Measurements from ENCODE around the gene TAS1R2.
"Not testable (repeated sequence)": the region's sequence is repeated elsewhere in the genome, so short reads cannot be mapped to it uniquely, and the experiment has no call there.

Gene TAS1R2

DNA sequence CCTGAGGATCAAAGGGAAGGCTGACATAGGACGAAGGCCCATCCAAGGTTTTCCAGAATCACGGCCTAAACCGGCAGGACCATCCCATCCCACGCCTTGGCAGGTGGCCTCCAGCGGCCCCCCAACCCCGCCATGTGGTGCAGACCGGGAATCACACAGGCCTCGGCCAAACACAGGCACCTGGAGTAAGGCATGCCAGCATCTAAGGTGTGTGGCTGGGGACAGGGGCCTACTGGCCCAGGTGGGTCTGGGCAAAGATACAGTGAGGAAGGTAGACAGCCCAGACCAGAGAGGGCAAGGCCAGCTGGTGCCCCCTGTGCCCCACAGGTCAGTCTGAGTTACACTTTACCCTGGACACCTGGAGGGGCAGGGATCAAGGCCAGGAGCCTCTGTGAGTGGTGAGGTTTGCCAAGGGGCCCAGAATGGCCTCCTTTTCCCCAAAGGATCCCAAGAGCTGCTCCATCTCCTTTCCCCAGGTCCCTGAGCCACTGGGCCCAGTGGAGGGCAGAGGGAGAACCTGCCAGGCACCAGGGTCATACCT, 12.7 kb upstream of the TAS1R2 start:
- Histone ChIP-seq H3K9me3 (ENCODE audit: control insufficient read depth, low read length) (no peaks in the 10 kb centered on the region), H3K4me1 (ENCODE audit: control insufficient read depth, insufficient read depth, low read length) (peaks cover 5% of the 10 kb centered on the region), H3K9ac (ENCODE audit: low read length) (no peak overlapping the region), H3K36me3 (ENCODE audit: control insufficient read depth, insufficient read depth, low read length) (no peaks in the 10 kb centered on the region), H3K27me3 (ENCODE audit: control insufficient read depth, insufficient read depth, low read length) (peaks cover 4% of the 10 kb centered on the region), H3K4me3 (ENCODE audit: low read length) (no peak overlapping the region)

DNA sequence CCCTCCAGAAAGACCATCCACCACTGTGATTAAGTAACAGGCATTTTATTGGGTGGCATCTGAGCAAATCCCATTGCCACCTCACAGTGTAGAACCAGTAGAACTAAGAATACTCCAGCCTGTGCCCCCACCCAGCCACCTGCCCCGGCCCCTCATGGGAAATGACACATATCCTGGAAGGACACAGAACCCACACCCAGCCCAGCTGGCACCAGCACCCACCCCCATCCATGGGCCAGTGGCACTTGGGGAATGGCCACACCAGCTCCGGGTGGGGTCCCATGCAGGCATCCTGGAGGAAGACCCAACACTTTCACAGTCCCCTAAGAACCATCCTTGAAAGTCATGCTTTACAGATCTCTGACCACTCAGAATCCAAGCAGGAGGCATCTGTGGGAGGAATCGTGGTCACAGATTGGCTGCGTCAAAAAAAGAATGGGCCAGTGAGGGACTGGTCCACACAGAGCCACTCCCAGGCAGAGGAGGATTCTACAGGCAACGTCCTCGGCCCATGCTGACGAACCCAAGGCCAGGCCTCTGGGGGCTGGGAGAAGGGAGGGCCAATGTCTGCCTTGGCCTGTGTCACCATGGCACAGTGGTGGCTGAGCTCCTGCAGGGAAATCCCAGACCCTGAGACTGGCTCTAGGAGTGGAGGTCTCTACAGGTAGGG, 12.1 kb upstream of the TAS1R2 start:
- Histone ChIP-seq H3K4me3 (ENCODE audit: low read length) (no peak overlapping the region), H3K4me1 (ENCODE audit: control insufficient read depth, insufficient read depth, low read length) (peaks cover 5% of the 10 kb centered on the region), H3K27me3 (ENCODE audit: control insufficient read depth, insufficient read depth, low read length) (peaks cover 4% of the 10 kb centered on the region), H3K9me3 (ENCODE audit: control insufficient read depth, low read length) (no peaks in the 10 kb centered on the region), H3K9ac (ENCODE audit: low read length) (no peak overlapping the region), H3K36me3 (ENCODE audit: control insufficient read depth, insufficient read depth, low read length) (no peaks in the 10 kb centered on the region)

DNA sequence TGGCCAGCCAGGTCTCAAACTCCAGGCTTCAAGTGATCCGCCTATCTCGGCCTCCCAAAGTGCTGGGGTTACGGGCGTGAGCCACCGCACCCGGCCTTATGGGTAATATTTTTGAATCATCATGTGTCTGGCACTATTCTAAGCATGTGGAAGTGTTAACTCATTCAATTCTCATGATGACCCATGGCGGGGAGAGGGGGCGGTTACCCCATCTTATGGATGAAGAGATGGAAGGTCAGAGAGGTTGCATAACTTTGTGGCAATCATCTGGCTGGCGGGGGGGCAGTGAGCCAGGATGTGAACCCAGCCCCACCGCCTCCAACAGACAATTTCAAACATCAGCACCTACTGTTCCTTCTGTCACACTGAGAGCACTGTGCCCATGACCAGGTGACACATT, 11.5 kb upstream of the TAS1R2 start:
- H3K4me3 ChIP-seq (ENCODE audit: low read length): no peak overlapping the region
- H3K27me3 ChIP-seq (ENCODE audit: control insufficient read depth, insufficient read depth, low read length): peaks cover 4% of the 10 kb centered on the region
- peaks cover 5% of the 10 kb centered on the region for H3K4me1 ChIP-seq (ENCODE audit: control insufficient read depth, insufficient read depth, low read length)
- H3K9me3 ChIP-seq (ENCODE audit: control insufficient read depth, low read length): no peaks in the 10 kb centered on the region
- no peak overlapping the region for H3K9ac ChIP-seq (ENCODE audit: low read length)
- H3K36me3 ChIP-seq (ENCODE audit: control insufficient read depth, insufficient read depth, low read length): no peaks in the 10 kb centered on the region

DNA sequence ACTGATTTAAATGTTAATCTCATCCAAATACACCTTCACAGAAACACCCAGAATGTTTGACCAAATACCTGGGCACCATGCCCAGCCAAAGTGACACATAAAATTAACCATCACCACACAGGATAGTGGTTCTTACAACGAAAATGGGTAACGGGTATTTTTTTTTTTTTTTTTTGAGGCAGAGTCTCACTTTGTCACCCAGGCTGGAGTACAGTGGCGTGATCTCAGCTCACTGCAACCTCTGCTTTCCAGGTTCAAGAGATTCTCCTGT, 11.1 kb upstream of the TAS1R2 start:
- H3K4me1 ChIP-seq (ENCODE audit: control insufficient read depth, insufficient read depth, low read length); H3K27me3 ChIP-seq (ENCODE audit: control insufficient read depth, insufficient read depth, low read length); H3K9ac ChIP-seq (ENCODE audit: low read length); H3K4me3 ChIP-seq (ENCODE audit: low read length); H3K9me3 ChIP-seq (ENCODE audit: control insufficient read depth, low read length); H3K36me3 ChIP-seq (ENCODE audit: control insufficient read depth, insufficient read depth, low read length): not testable (repeated sequence)

DNA sequence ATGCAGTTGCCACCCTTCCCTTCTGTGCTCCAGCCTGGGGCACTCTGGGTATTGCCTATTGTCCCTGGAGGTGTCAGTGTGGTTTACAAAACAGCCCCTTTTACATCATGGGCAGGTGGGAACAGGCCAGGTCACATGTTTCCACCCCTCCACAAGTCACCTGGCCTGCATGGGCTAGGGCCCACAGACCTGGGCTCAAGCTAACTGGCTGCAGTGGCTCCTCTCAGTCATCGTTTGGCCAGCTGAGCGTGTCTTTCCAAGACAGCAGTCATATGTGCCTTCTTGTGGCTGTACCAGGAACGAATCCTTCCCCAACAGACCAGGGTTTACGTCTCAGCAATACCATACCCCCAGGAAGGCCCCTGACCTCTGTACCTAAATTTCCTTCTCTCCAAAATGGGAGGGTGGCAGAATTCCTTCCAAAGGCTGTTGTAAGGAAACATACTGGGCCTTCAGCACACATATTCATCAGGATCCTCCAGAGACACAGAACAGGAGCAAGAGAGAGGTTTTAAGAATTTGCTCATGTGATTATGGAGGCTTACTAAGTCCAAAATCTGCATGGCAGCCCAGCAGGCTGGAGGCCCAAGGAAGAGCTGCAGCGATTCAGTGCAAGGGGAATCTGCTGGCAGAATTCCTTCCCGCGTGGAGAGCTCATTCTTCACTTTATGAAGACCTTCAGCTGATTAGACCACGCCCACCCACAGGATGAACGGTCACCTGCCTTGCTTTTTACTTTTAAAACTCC, 10.6 kb upstream of the TAS1R2 start:
- H3K4me1 ChIP-seq (ENCODE audit: control insufficient read depth, insufficient read depth, low read length): peaks cover 1% of the 10 kb centered on the region
- H3K9ac ChIP-seq (ENCODE audit: low read length): no peak overlapping the region
- H3K4me3 ChIP-seq (ENCODE audit: low read length): no peak overlapping the region
- no peaks in the 10 kb centered on the region for H3K36me3 ChIP-seq (ENCODE audit: control insufficient read depth, insufficient read depth, low read length)
- H3K9me3 ChIP-seq (ENCODE audit: control insufficient read depth, low read length): no peaks in the 10 kb centered on the region
- peaks cover 4% of the 10 kb centered on the region for H3K27me3 ChIP-seq (ENCODE audit: control insufficient read depth, insufficient read depth, low read length)

DNA sequence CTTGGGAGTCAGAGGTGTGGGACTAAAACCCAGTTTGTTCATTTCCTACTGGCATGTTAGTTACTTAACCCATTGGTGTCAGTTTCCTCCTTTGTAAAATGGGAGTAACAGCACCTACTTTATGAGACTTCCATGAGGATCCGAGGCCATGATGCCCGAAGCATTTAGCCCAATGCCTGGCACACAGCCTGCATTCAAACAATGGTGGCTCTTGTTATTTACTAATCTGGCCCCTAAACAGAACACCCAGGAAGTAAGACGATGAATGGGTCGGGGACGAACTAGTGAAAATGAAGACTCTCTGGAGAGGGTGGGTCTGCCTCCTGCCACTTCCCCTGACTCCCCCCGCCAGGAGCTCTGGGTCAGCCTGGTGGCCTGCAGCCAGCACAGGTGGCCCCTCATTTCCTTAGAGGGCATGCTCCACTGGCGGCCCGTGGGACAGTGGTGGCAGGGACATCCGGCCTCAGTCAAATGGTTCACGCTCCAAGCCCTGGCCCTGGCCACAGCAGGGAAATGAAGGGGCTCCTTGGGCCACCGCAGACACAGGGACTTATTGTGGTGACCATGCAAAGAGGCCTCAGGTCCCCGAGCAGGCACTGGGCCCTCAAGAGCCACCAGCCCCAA, 9.5 kb upstream of the TAS1R2 start:
- H3K27me3 ChIP-seq (ENCODE audit: control insufficient read depth, insufficient read depth, low read length): peaks cover 2% of the 10 kb centered on the region
- H3K36me3 ChIP-seq (ENCODE audit: control insufficient read depth, insufficient read depth, low read length): no peaks in the 10 kb centered on the region
- H3K4me3 ChIP-seq (ENCODE audit: low read length): no peak overlapping the region
- H3K9ac ChIP-seq (ENCODE audit: low read length): no peak overlapping the region
- H3K9me3 ChIP-seq (ENCODE audit: control insufficient read depth, low read length): no peaks in the 10 kb centered on the region
- no peaks in the 10 kb centered on the region for H3K4me1 ChIP-seq (ENCODE audit: control insufficient read depth, insufficient read depth, low read length)

DNA sequence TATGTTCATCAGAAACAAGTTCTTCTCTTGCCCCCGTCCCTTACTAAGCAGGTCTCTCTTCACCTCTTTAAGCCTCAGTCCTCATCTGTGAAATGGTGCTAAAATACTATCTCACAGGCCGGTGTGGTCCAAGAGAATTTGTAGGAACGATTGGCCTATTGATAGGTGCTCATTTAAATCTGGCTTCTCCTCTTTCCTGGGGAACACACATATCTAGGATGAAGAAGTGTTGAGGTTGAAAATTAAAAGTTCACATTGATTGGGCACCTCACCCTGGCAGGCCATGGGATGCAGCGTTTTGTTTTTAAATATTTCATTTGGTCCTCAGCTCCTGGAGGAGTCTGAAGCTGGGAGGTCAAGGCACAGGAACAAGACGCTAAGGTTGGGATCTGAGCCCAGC, 8.9 kb upstream of the TAS1R2 start:
- Histone ChIP-seq H3K36me3 (ENCODE audit: control insufficient read depth, insufficient read depth, low read length) (no peaks in the 10 kb centered on the region), H3K4me1 (ENCODE audit: control insufficient read depth, insufficient read depth, low read length) (no peaks in the 10 kb centered on the region), H3K27me3 (ENCODE audit: control insufficient read depth, insufficient read depth, low read length) (peaks cover 2% of the 10 kb centered on the region), H3K9ac (ENCODE audit: low read length) (no peak overlapping the region), H3K9me3 (ENCODE audit: control insufficient read depth, low read length) (no peaks in the 10 kb centered on the region), H3K4me3 (ENCODE audit: low read length) (no peak overlapping the region)

DNA sequence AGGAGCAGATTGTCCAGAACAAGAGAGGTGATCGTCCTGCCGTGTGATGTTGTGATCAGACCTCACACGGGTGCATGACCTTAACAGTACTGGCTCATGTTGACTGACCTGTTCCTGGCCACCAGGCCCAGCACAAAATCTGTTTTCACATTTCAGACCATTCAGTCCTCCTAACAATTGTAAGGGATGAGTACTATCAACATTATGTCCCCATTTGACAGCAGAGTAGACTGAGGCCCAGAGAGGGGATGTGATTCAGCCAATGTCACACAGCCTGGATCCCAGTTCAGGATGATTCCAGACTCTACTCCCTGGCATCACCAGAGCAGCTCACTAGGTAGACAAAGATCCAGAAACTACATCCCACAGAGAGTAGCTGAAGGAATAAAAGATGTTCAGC, 7.4 kb upstream of the TAS1R2 start:
- H3K4me3 ChIP-seq (ENCODE audit: low read length): no peak overlapping the region
- H3K27me3 ChIP-seq (ENCODE audit: control insufficient read depth, insufficient read depth, low read length): peaks cover 2% of the 10 kb centered on the region
- no peaks in the 10 kb centered on the region for H3K4me1 ChIP-seq (ENCODE audit: control insufficient read depth, insufficient read depth, low read length)
- no peak overlapping the region for H3K9ac ChIP-seq (ENCODE audit: low read length)
- H3K36me3 ChIP-seq (ENCODE audit: control insufficient read depth, insufficient read depth, low read length): no peaks in the 10 kb centered on the region
- H3K9me3 ChIP-seq (ENCODE audit: control insufficient read depth, low read length): no peaks in the 10 kb centered on the region

DNA sequence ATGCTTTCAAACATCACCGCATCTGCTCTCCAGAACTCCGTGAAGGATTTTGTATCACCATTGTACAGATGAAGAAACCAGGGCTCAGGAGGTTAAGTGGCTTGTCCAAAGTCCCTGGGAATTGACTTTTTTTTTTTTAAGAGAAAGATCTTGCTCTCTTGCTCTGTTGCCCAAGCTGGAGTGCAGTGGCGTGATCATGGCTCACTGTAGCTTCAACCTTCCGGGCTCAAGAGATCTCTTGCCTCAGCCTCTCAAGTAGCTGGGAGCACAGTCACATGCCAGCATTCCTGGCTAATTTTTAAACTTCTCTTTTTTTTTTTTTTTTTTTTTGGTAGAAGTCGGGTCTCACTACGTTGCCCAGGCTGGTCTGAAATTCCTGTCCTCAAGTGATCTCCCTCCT, 6.9 kb upstream of the TAS1R2 start:
- Histone ChIP-seq H3K36me3 (ENCODE audit: control insufficient read depth, insufficient read depth, low read length) (no peaks in the 10 kb centered on the region), H3K9me3 (ENCODE audit: control insufficient read depth, low read length) (no peaks in the 10 kb centered on the region), H3K27me3 (ENCODE audit: control insufficient read depth, insufficient read depth, low read length) (peaks cover 2% of the 10 kb centered on the region), H3K9ac (ENCODE audit: low read length) (no peak overlapping the region), H3K4me1 (ENCODE audit: control insufficient read depth, insufficient read depth, low read length) (no peaks in the 10 kb centered on the region), H3K4me3 (ENCODE audit: low read length) (no peak overlapping the region)

DNA sequence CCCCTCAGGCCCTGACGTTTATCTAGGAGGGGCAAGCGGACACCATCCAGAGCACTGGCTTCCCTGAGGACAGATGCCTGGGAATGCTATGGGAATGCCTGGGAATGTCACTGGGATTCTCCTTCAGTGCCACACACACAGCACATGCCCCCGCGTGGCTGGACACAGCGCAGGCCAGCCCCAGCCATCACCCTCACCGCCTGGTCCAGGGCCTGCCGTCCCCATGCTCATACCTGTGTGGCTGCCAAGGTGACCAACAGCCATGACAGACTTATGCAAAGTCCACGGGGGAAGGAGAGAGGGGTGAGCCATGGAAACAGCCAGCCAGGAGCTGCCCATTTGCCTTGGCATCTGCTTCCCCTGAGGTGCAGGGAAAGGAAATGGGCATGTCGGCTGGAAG, 5.7 kb upstream of the TAS1R2 start:
- H3K4me3 ChIP-seq (ENCODE audit: low read length): no peak overlapping the region
- H3K9ac ChIP-seq (ENCODE audit: low read length): no peak overlapping the region
- H3K4me1 ChIP-seq (ENCODE audit: control insufficient read depth, insufficient read depth, low read length): no peaks in the 10 kb centered on the region
- no peaks in the 10 kb centered on the region for H3K36me3 ChIP-seq (ENCODE audit: control insufficient read depth, insufficient read depth, low read length)
- H3K27me3 ChIP-seq (ENCODE audit: control insufficient read depth, insufficient read depth, low read length): peaks cover 2% of the 10 kb centered on the region
- no peaks in the 10 kb centered on the region for H3K9me3 ChIP-seq (ENCODE audit: control insufficient read depth, low read length)

DNA sequence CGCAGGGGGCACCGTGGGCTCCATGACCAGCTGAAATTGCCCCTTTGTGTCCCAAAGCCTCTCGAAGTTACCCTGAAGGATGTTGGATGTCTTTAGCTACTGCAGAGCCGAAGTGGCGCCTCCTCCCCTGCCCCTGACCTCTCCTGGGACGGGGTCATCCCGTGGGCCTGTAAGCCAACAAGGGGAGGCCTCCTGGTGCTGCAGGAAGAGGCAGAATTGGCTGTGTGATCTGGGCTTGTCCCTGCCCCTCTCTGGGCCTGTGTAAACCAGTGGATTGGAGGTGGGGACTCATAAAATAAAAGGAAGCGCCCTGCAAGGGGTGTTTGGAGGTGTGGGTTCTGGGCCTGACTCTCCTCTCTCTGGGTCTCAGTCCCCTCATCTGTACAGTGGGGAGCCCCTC, 2.1 kb upstream of the TAS1R2 start:
- Histone ChIP-seq H3K9me3 (ENCODE audit: control insufficient read depth, low read length) (no peaks in the 10 kb centered on the region), H3K27me3 (ENCODE audit: control insufficient read depth, insufficient read depth, low read length) (no peaks in the 10 kb centered on the region), H3K4me1 (ENCODE audit: control insufficient read depth, insufficient read depth, low read length) (no peaks in the 10 kb centered on the region), H3K9ac (ENCODE audit: low read length) (no peak overlapping the region), H3K36me3 (ENCODE audit: control insufficient read depth, insufficient read depth, low read length) (no peaks in the 10 kb centered on the region), H3K4me3 (ENCODE audit: low read length) (no peak overlapping the region)

DNA sequence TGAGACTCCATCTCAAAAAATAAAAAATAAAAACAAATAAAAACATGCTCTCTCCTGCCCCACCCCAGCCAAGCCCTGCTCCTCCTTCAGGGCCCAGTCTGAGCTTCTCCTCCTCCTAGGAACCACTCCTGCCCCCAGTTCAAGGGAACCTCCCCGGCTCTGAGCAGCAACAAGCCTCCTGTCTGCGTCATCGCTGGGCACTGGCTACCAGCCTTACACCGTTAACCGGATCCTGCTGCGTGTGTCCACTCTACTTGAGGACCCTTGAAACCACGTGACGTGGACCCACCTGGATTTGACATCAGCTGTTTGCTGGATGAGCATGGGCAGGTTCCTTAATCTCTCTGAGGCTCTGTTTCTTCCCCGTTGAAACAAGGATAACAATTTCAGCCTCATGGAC, 1.6 kb upstream of the TAS1R2 start:
- H3K9ac ChIP-seq (ENCODE audit: low read length): no peak overlapping the region
- H3K9me3 ChIP-seq (ENCODE audit: control insufficient read depth, low read length): no peaks in the 10 kb centered on the region
- H3K4me3 ChIP-seq (ENCODE audit: low read length): no peak overlapping the region
- no peaks in the 10 kb centered on the region for H3K36me3 ChIP-seq (ENCODE audit: control insufficient read depth, insufficient read depth, low read length)
- H3K4me1 ChIP-seq (ENCODE audit: control insufficient read depth, insufficient read depth, low read length): no peaks in the 10 kb centered on the region
- no peaks in the 10 kb centered on the region for H3K27me3 ChIP-seq (ENCODE audit: control insufficient read depth, insufficient read depth, low read length)

All from mucosa of stomach (tissue), 1 donor.